ENCODE measurements around the gene CYB561D2. TPM values are rescaled to one million over a fixed set of nuclear protein-coding genes. Genes with fewer than 3 reads are reported as not detected.

Gene CYB561D2
- polyA plus RNA-seq, 1 donor from 2014 or later, result 21.2 TPM

GRCh38 chr3:50393061-50393460, 42.4 kb downstream of the CYB561D2 start:
- no peaks in the 10 kb centered on the region for H4K20me1 ChIP-seq (ENCODE audit: insufficient read depth)

GRCh38 chr3:50395070-50395860, 44.6 kb downstream of the CYB561D2 start:
- Histone ChIP-seq H4K20me1 (ENCODE audit: insufficient read depth) (no peaks in the 10 kb centered on the region), H3K9me3 (ENCODE audit: low read length) (no peaks in the 10 kb centered on the region), H3K27ac (ENCODE audit: low read length) (no peak overlapping the region), H3F3A (ENCODE audit: insufficient read depth, low read length, poor library complexity, severe bottlenecking) (no peaks in the 10 kb centered on the region), H3K9me2 (ENCODE audit: insufficient read depth, low read length) (no peaks in the 10 kb centered on the region), H3K4me3 (ENCODE audit: low read length) (no peak overlapping the region), H3K36me3 (ENCODE audit: insufficient read depth, low read length) (no peaks in the 10 kb centered on the region), H3K79me2 (replicated peaks; ENCODE audit: insufficient read depth, low read length) (no peaks in the 10 kb centered on the region), H3K4me2 (ENCODE audit: low read length) (no peak overlapping the region), H2AFZ (ENCODE audit: low read depth, low read length) (no peak overlapping the region), H3K9ac (ENCODE audit: low read length) (no peak overlapping the region), H3K27me3 (ENCODE audit: insufficient read depth, low read depth, low read length) (no peaks in the 10 kb centered on the region)
- TF ChIP-seq CTCF (IDR thresholded peaks at IDR 0.05; ENCODE audit: poor library complexity, severe bottlenecking) (no peak), MXI1 (conservative IDR thresholded peaks at IDR 0.05; ENCODE audit: poor library complexity, severe bottlenecking) (no peak), REST (IDR thresholded peaks at IDR 0.05; ENCODE audit: borderline replicate concordance) (no peak), RAD21 (conservative IDR thresholded peaks at IDR 0.05) (no peak)

More at GRCh38 chr3:50393061-50393460, 42.4 kb downstream of the CYB561D2 start:
- Histone ChIP-seq H3K79me2 (replicated peaks; ENCODE audit: insufficient read depth, low read length) (no peaks in the 10 kb centered on the region), H3K27ac (ENCODE audit: low read length) (no peak overlapping the region), H3K9me3 (ENCODE audit: low read length) (no peaks in the 10 kb centered on the region), H3F3A (ENCODE audit: insufficient read depth, low read length, poor library complexity, severe bottlenecking) (no peaks in the 10 kb centered on the region), H3K9ac (ENCODE audit: low read length) (no peak overlapping the region), H3K9me2 (ENCODE audit: insufficient read depth, low read length) (no peaks in the 10 kb centered on the region), H3K4me3 (ENCODE audit: low read length) (no peak overlapping the region), H3K27me3 (ENCODE audit: insufficient read depth, low read depth, low read length) (no peaks in the 10 kb centered on the region), H3K36me3 (ENCODE audit: insufficient read depth, low read length) (no peaks in the 10 kb centered on the region), H3K4me2 (ENCODE audit: low read length) (no peak overlapping the region), H2AFZ (ENCODE audit: low read depth, low read length) (no peak overlapping the region)
- TF ChIP-seq POLR2AphosphoS5 (IDR thresholded peaks at IDR 0.05) (no peak), RAD21 (conservative IDR thresholded peaks at IDR 0.05) (no peak), TAF1 (IDR thresholded peaks at IDR 0.05; ENCODE audit: low read depth) (no peak), EZH2 (IDR thresholded peaks at IDR 0.05; ENCODE audit: borderline replicate concordance, insufficient read depth, low read length, poor library complexity, severe bottlenecking) (no peak), REST (IDR thresholded peaks at IDR 0.05; ENCODE audit: borderline replicate concordance) (no peak), CTCF (IDR thresholded peaks at IDR 0.05; ENCODE audit: poor library complexity, severe bottlenecking) (no peak), EP300 (conservative IDR thresholded peaks at IDR 0.05; ENCODE audit: poor library complexity, severe bottlenecking) (no peak), SMC3 (conservative IDR thresholded peaks at IDR 0.05; ENCODE audit: poor library complexity) (no peak), MXI1 (conservative IDR thresholded peaks at IDR 0.05; ENCODE audit: poor library complexity, severe bottlenecking) (no peak)

Measured in neural cell (in vitro differentiated cells).